Upper lobe of right lung (tissue), 1 donor: ENCODE measurements around the gene SDC1. TPM values are rescaled to one million over a fixed set of nuclear protein-coding genes. Genes with fewer than 3 reads are reported as not detected.
A peak's percentile ranks its signal among the peaks of the same experiment; 100 is the strongest.
"Not testable (repeated sequence)": the region's sequence is repeated elsewhere in the genome, so short reads cannot be mapped to it uniquely, and the experiment has no call there.

Experiments
- ATAC-seq: fragments of 200-7000 bp; cut with Tn5 transposase; one replicate; pipeline ENCODE4 v1.9.1; 2020; ENCODE audit warnings: mild to moderate bottlenecking, moderate library complexity
- DNase-seq: peaks from one replicate; pipeline ENCODE4 v3.0.0-alpha.2; 2020
- H3K27ac ChIP-seq: fragments of 200-600 bp; one replicate; pipeline ENCODE4 v1.8.0; 2022
- H3K27me3 ChIP-seq: fragments of 200-600 bp; one replicate; pipeline ENCODE4 v1.8.0; 2022; ENCODE audit warnings: mild to moderate bottlenecking
- H3K36me3 ChIP-seq: fragments of 200-600 bp; one replicate; pipeline ENCODE4 v1.8.0; 2022
- H3K4me1 ChIP-seq: fragments of 200-600 bp; one replicate; pipeline ENCODE4 v1.8.0; 2022
- H3K4me3 ChIP-seq: fragments of 200-600 bp; one replicate; pipeline ENCODE4 v1.8.0; 2022; ENCODE audit warnings: mild to moderate bottlenecking
- H3K9me3 ChIP-seq: fragments of 200-600 bp; one replicate; pipeline ENCODE4 v1.8.0; 2022
- CTCF ChIP-seq: fragments of 200-600 bp; IDR thresholded peaks from one replicate; pipeline ENCODE4 v1.8.0; 2022; ENCODE audit warnings: antibody characterized with exemption
- intact Hi-C: fragments of 100-400 bp; cut with DNase I; formaldehyde crosslinking; loops from one replicate; pipeline ENCODE4 v1.11.0; 2022
- total RNA-seq: library from RNA; stranded (reverse); fragmentation: NEBNext Ultra II Directional; extraction: Animal tissue kit (Norgen Biotek cat#: 25700); gene quantifications from one replicate; pipeline ENCODE4 v1.2.1, GENCODE V29; 2021
- donor health status: DM: no; HTN: yes; CAD: no; lungs with severe emphysema.

The SDC1 gene
- total RNA-seq, 1 donor from 2014 or later = 148 TPM

- Histone ChIP-seq H3K36me3 (peaks cover 1% of the 10 kb centered on the region), H3K9me3 (no peaks in the 10 kb centered on the region), H3K27ac (no peak overlapping the region), H3K4me3 (no peak overlapping the region), H3K27me3 (peaks cover 5% of the 10 kb centered on the region), H3K4me1 (no peaks in the 10 kb centered on the region)
- ATAC-seq (peak; percentile 57), DNase-seq (no peak)
- TF ChIP-seq CTCF = peak; percentile 44
- intact Hi-C loops = no loop called here
These were observed 17.2 kb upstream of the SDC1 start for GRCh38 chr2:20241973-20242726.

DNA sequence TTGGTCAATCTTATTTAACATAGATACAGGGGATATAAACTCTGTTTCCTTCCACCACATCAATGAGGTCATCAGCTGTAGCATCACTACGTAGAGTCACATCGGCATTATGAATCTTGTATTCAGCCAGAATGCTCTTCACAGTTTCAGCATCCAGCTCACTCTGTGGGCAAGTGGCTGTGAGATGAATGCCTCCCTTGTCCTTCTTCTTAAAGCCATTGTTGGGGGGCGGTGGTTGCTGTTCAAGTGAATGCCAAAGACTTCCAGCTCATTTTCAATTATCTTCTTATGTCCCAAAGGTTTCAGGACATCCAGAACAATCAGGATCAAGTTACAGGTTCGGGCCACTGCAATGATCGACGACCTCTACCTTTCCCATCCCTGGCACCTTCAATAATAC, 15.4 kb upstream of the SDC1 start:
- H3K27me3 ChIP-seq, H3K9me3 ChIP-seq, ATAC-seq, DNase-seq, H3K36me3 ChIP-seq, H3K4me3 ChIP-seq, H3K27ac ChIP-seq, intact Hi-C loops, H3K4me1 ChIP-seq: not testable (repeated sequence)

- intact Hi-C loops = no loop called here
- Histone ChIP-seq H3K4me3 (no peak overlapping the region), H3K36me3 (no peaks in the 10 kb centered on the region), H3K27ac (no peak overlapping the region), H3K9me3 (no peaks in the 10 kb centered on the region), H3K4me1 (peaks cover 6% of the 10 kb centered on the region), H3K27me3 (peaks cover 3% of the 10 kb centered on the region)
- no peak for DNase-seq
- TF ChIP-seq CTCF = no peak
- no peak for ATAC-seq
These were observed 11.6 kb upstream of the SDC1 start for GRCh38 chr2:20236496-20236895.

DNA sequence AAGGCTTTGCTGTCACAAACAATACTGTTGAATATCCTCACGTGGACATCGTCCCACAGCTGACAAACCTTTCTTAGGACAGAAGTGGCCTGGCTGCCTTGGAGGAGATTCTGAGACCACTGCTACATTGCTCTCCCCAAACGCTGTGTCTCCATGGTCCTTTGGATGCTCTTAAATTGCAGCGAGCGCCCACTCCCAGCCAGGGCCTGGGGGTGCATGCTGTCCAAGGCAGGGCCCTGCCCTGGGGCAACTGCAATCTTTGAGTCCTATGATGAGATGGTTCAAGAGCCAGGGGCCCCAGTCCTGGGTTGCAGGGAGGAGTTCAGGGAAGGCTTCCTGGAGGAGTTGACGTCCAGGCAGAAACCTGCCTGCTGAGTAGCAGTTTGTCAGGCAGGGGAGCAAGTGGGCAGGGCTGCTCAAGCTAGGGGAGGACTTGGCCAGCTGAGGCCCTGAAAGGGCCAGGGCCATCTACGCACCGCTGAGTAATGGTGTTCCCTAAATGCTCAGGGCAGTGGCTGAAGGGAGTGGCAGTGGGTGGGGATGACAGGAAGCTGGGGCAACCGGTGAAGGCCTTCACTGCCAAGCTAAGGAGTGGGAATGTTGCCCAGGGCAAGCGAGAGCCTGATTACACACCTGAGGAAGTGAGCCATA, 10.8 kb upstream of the SDC1 start:
- ATAC-seq (peak; percentile 82), DNase-seq (no peak)
- intact Hi-C loops = no loop called here
- Histone ChIP-seq H3K27ac (no peak overlapping the region), H3K9me3 (no peaks in the 10 kb centered on the region), H3K4me1 (peaks cover 7% of the 10 kb centered on the region), H3K36me3 (no peaks in the 10 kb centered on the region), H3K27me3 (no peaks in the 10 kb centered on the region), H3K4me3 (no peak overlapping the region)
- no peak for TF ChIP-seq CTCF

GRCh38 chr2:20234597-20234996, 9.7 kb upstream of the SDC1 start:
- intact Hi-C loops, ATAC-seq, H3K27me3 ChIP-seq, H3K9me3 ChIP-seq, H3K4me3 ChIP-seq, H3K36me3 ChIP-seq, H3K27ac ChIP-seq, H3K4me1 ChIP-seq, DNase-seq: not testable (repeated sequence)

GRCh38 chr2:20232837-20233207, 7.9 kb upstream of the SDC1 start:
- Histone ChIP-seq H3K27me3 (no peaks in the 10 kb centered on the region), H3K4me1 (peaks cover 7% of the 10 kb centered on the region), H3K9me3 (no peaks in the 10 kb centered on the region), H3K36me3 (no peaks in the 10 kb centered on the region), H3K4me3 (no peak overlapping the region), H3K27ac (peak overlapping the region; percentile 63)
- ATAC-seq (peak; percentile 55), DNase-seq (peak; percentile 46)
- no peak for TF ChIP-seq CTCF
- intact Hi-C loops = no loop called here
